Islet of Langerhans (tissue), 1 donor: ENCODE data around the gene LCN9.
"Not testable (repeated sequence)": the region's sequence is repeated elsewhere in the genome, so short reads cannot be mapped to it uniquely, and the experiment has no call there.

ENCODE experiments used
- FAIRE-seq: peaks from one replicate; lab custom pipeline; 2011; peaks lifted over from hg19 to GRCh38; lab: Jason Lieb, UNC

The LCN9 gene

GRCh38 chr9:135662758-135663450 lies at the start of gene LCN9:
Gene LCN9 (plus strand): TSS chr9:135663309. CDS start chr9:135663322, 13 bp downstream.
- no peak for FAIRE-seq

GRCh38 chr9:135613946-135614805 lies 48.9 kb upstream of the LCN9 start:
- FAIRE-seq, result no peak

GRCh38 chr9:135614821-135615665 lies 48.1 kb upstream of the LCN9 start:
- FAIRE-seq, result no peak

- FAIRE-seq, result no peak
Observed at GRCh38 chr9:135615666-135616618, 47.2 kb upstream of the LCN9 start.

- no peak for FAIRE-seq
Observed at GRCh38 chr9:135616619-135617537, 46.2 kb upstream of the LCN9 start.

GRCh38 chr9:135617538-135617900 lies 45.6 kb upstream of the LCN9 start:
- FAIRE-seq, result no peak

- no peak for FAIRE-seq
Observed at GRCh38 chr9:135617991-135618411, 45.1 kb upstream of the LCN9 start.

- FAIRE-seq, result no peak
Observed at GRCh38 chr9:135618866-135619598, 44.1 kb upstream of the LCN9 start.

GRCh38 chr9:135619599-135619886 lies 43.6 kb upstream of the LCN9 start:
- no peak for FAIRE-seq

GRCh38 chr9:135620558-135620957 lies 42.6 kb upstream of the LCN9 start:
- FAIRE-seq, result no peak

GRCh38 chr9:135622415-135623020 lies 40.6 kb upstream of the LCN9 start:
- FAIRE-seq, result no peak

GRCh38 chr9:135624282-135624681 lies 38.8 kb upstream of the LCN9 start:
- FAIRE-seq, result no peak

GRCh38 chr9:135632841-135633240 lies 30.3 kb upstream of the LCN9 start:
- FAIRE-seq, result no peak

GRCh38 chr9:135636930-135637530 lies 26.1 kb upstream of the LCN9 start:
- FAIRE-seq, result not testable (repeated sequence)

- no peak for FAIRE-seq
Observed at GRCh38 chr9:135639196-135639595, 23.9 kb upstream of the LCN9 start, which contains the start of gene GLT6D1. Gene GLT6D1 (minus strand): TSS chr9:135639540. CDS start chr9:135639187, 353 bp downstream.

GRCh38 chr9:135641047-135641446 lies 22.1 kb upstream of the LCN9 start:
- FAIRE-seq, result no peak

- FAIRE-seq, result no peak
Observed at GRCh38 chr9:135641745-135642144, 21.4 kb upstream of the LCN9 start.

- no peak for FAIRE-seq
Observed at GRCh38 chr9:135644631-135645218, 18.4 kb upstream of the LCN9 start.

- no peak for FAIRE-seq
Observed at GRCh38 chr9:135647884-135648283, 15.2 kb upstream of the LCN9 start.
